Measurements from ENCODE around the gene TRPC3. TPM values are rescaled to one million over a fixed set of nuclear protein-coding genes. Genes with fewer than 3 reads are reported as not detected.

TRPC3 gene
- total and polyA plus RNA-seq, 2 donors (not counting 1 experiment from before 2014, with no cell fraction given), result 1.2 to 2.3 TPM

GRCh38 chr4:121978172-121978516 is 26.3 kb upstream of the TRPC3 start:
- H3K79me2 ChIP-seq (ENCODE audit: control insufficient read depth, insufficient read depth, low read length), result no peaks in the 10 kb centered on the region
- no peak overlapping the region for H3K9ac ChIP-seq (ENCODE audit: insufficient read depth, low read length)
- no peak for DNase-seq (ENCODE audit: low read depth in 2 of 2)
- H3K9me3 ChIP-seq (ENCODE audit: control insufficient read depth, insufficient read depth, low read depth, low read length), result no peaks in the 10 kb centered on the region
- no peaks in the 10 kb centered on the region for H3K4me1 ChIP-seq (ENCODE audit: control insufficient read depth, extremely low read depth, insufficient read depth, low read length)
- no peak overlapping the region for H3K4me2 ChIP-seq (ENCODE audit: extremely low read depth, insufficient read depth, low read length)
- H2AFZ ChIP-seq (ENCODE audit: low read length), result peak overlapping the region; percentile 4
- no peaks in the 10 kb centered on the region for H3K27me3 ChIP-seq (ENCODE audit: control insufficient read depth, insufficient read depth, low read length)
- H3K36me3 ChIP-seq (ENCODE audit: control insufficient read depth, insufficient read depth, low read length), result no peaks in the 10 kb centered on the region
- H3K27ac ChIP-seq (ENCODE audit: insufficient read depth, low read length), result no peak overlapping the region
- TF ChIP-seq CTCF (conservative IDR thresholded peaks at IDR 0.05 in 1 of 2, IDR thresholded peaks at IDR 0.05 in 1 of 2; ENCODE audit: low read depth in 1 of 2, low read length in 2 of 2), result no peak
- TF ChIP-seq EZH2 (IDR thresholded peaks at IDR 0.05; ENCODE audit: low read length, missing control alignments), result no peak
- H3K4me3 ChIP-seq (replicated peaks in 1 of 4; ENCODE audit: control extremely low read depth in 1 of 4, insufficient read depth in 1 of 4, low read depth in 3 of 4, low read length in 4 of 4), result no peak overlapping the region
- H4K20me1 ChIP-seq (ENCODE audit: control insufficient read depth, extremely low read depth, insufficient read depth, low read length), result no peaks in the 10 kb centered on the region

GRCh38 chr4:121977251-121978171 is 25.7 kb upstream of the TRPC3 start:
- H3K79me2 ChIP-seq (ENCODE audit: control insufficient read depth, insufficient read depth, low read length), result no peaks in the 10 kb centered on the region
- DNase-seq (ENCODE audit: low read depth in 2 of 2), result peak in 1 of 2 donors; percentile 27
- no peak overlapping the region for H3K4me2 ChIP-seq (ENCODE audit: extremely low read depth, insufficient read depth, low read length)

GRCh38 chr4:121975784-121976183 is 23.9 kb upstream of the TRPC3 start:
- Histone ChIP-seq H3K27me3 (ENCODE audit: control insufficient read depth, insufficient read depth, low read length) (no peaks in the 10 kb centered on the region), H3K36me3 (ENCODE audit: control insufficient read depth, insufficient read depth, low read length) (no peaks in the 10 kb centered on the region), H4K20me1 (ENCODE audit: control insufficient read depth, extremely low read depth, insufficient read depth, low read length) (no peaks in the 10 kb centered on the region), H3K9ac (ENCODE audit: insufficient read depth, low read length) (no peak overlapping the region), H3K4me3 (replicated peaks in 1 of 4; ENCODE audit: control extremely low read depth in 1 of 4, insufficient read depth in 1 of 4, low read depth in 3 of 4, low read length in 4 of 4) (no peak overlapping the region), H3K9me3 (ENCODE audit: control insufficient read depth, insufficient read depth, low read depth, low read length) (no peaks in the 10 kb centered on the region), H3K4me2 (ENCODE audit: extremely low read depth, insufficient read depth, low read length) (no peak overlapping the region), H3K27ac (ENCODE audit: insufficient read depth, low read length) (no peak overlapping the region), H3K4me1 (ENCODE audit: control insufficient read depth, extremely low read depth, insufficient read depth, low read length) (no peaks in the 10 kb centered on the region), H2AFZ (ENCODE audit: low read length) (no peak overlapping the region), H3K79me2 (ENCODE audit: control insufficient read depth, insufficient read depth, low read length) (no peaks in the 10 kb centered on the region)
- no peak for TF ChIP-seq EZH2 (IDR thresholded peaks at IDR 0.05; ENCODE audit: low read length, missing control alignments)
- no peak for TF ChIP-seq CTCF (conservative IDR thresholded peaks at IDR 0.05 in 1 of 2, IDR thresholded peaks at IDR 0.05 in 1 of 2; ENCODE audit: low read depth in 1 of 2, low read length in 2 of 2)
- no peak for DNase-seq (ENCODE audit: low read depth in 2 of 2)

More at GRCh38 chr4:121977251-121978171, 25.7 kb upstream of the TRPC3 start:
- Histone ChIP-seq H3K27me3 (ENCODE audit: control insufficient read depth, insufficient read depth, low read length) (no peaks in the 10 kb centered on the region), H4K20me1 (ENCODE audit: control insufficient read depth, extremely low read depth, insufficient read depth, low read length) (no peaks in the 10 kb centered on the region), H3K36me3 (ENCODE audit: control insufficient read depth, insufficient read depth, low read length) (no peaks in the 10 kb centered on the region), H3K4me1 (ENCODE audit: control insufficient read depth, extremely low read depth, insufficient read depth, low read length) (no peaks in the 10 kb centered on the region), H3K27ac (ENCODE audit: insufficient read depth, low read length) (no peak overlapping the region), H3K9ac (ENCODE audit: insufficient read depth, low read length) (no peak overlapping the region), H3K4me3 (replicated peaks in 1 of 4; ENCODE audit: control extremely low read depth in 1 of 4, insufficient read depth in 1 of 4, low read depth in 3 of 4, low read length in 4 of 4) (no peak overlapping the region), H2AFZ (ENCODE audit: low read length) (peak overlapping the region; percentile 4), H3K9me3 (ENCODE audit: control insufficient read depth, insufficient read depth, low read depth, low read length) (no peaks in the 10 kb centered on the region)
- TF ChIP-seq EZH2 (IDR thresholded peaks at IDR 0.05; ENCODE audit: low read length, missing control alignments) (no peak), CTCF (conservative IDR thresholded peaks at IDR 0.05 in 1 of 2, IDR thresholded peaks at IDR 0.05 in 1 of 2; ENCODE audit: low read depth in 1 of 2, low read length in 2 of 2) (no peak)
